GM18867 (cell line): Measurements from ENCODE around the gene ADAMTS2.
"Not testable (repeated sequence)": the region's sequence is repeated elsewhere in the genome, so short reads cannot be mapped to it uniquely, and the experiment has no call there.

ENCODE experiments used
- ATAC-seq: cut with Tn5 transposase; IDR thresholded peaks from one replicate; pipeline ENCODE4 v1.9.1; 2021; ENCODE audit warnings: mild to moderate bottlenecking, moderate library complexity; ENCODE audit not compliant: unreplicated experiment

Gene ADAMTS2

DNA sequence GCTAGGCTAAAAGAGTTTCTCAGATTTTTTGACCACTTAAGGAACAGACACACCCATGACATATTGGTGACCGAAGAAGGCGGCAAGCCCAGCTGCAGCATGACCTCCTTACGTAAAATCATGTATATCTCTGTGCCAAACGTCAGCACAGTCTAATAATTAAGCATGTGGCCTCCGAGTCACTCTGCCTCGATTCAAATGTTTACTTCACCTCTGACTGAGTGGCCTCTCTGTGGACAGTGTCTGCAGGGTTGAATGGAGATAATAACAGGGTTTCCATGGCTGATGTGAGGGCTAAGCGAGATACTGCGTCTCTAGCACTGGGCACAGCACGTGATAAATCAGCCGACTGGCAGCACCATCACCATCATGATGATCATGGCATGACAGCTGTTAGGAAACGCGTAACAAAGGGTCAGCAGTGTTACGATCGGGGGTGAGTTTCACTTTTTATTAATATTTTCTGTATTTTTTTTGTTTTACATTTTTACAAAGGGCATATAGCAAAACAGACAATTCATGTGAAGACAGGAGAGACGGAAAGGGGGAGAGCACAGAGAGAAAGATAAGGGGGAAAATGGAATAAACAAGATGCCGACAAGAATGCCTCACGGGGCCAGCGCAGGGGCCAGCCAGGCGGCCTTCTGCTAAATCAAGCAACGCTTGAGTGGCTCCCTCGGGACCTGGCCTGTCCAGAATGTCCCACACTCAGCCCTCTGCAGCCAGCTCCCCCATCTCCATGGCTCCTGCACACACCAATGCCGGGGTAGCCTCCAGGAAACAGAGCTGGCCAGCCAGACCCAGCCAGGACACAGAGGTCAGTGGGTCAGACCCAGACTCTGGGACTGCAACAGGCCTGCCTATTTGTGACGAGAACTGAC, 60.3 kb downstream of the ADAMTS2 start:
- ATAC-seq: no peak

DNA sequence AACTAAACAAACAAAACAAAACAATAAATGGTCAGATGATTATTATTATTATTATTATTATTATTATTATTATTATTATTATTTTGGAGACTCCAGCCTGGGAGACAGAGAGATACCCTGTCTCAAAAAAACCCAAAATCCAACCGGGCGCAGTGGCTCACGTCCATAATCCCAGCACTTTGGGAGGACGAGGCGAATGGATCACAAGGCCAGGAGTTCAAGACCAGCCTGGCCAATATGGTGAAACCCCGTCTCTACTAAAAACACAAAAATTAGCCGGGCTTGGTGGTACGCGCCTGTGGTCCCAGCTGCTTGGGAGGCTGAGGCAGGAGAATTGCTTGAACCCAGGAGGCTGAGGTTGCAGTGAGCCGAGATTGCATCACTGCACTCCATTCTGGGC, 61.4 kb downstream of the ADAMTS2 start:
- ATAC-seq: not testable (repeated sequence)

DNA sequence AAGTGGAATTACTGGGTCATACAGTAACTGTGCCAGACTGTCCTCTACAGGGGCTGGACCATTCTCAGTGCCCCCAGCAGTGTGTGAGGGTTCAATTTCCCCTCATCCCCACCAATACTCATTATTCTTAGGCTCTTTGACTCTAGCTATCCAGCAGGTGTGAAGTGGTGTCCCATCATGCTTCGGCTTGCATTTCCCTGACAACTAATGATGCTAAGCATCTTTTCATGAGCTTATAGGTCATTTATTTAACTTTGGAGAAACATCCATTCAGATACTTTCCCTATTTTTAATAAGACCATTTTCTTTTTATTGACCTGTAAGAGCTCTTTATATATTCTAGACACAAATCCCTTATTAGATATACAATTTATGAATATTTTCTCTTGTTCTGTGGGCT, 63.6 kb downstream of the ADAMTS2 start:
- no peak for ATAC-seq

GRCh38 chr5:179280095-179280490, 65.2 kb downstream of the ADAMTS2 start:
- ATAC-seq: no peak

DNA sequence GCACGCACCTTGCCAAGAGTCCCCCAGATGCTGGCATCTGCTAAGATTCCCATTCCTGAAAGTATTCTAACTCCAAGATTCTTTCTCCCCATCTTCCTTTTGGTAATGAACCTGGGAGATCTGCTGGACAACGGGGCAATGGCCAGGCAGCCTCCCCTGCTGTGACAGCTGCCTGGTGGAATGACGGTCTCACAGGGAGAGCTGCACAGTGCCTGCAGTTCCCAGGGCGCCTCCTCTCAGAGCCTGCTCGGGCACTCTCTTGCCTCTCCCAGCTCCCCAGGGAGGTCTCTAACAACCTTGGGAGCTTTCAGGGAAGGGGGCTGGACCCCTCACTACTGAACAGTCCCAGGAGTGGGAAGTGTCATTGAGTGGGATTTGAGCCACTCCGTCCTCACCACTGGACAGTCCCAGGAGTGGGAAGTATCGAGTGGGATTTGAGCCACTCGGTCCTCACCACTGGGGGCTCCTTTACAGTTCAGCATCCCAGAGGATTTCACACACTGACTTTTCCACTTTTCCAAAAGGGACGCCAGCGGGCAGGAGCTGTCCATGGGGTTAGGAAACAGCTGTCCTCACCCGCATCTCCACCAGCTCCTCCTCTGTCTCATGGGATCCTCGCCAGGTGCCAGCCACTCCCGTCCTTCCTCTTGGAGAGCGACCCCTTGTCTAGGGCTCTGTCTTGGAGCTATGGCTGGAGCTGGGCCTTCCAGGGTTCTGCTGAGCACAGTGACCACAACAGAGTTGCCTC, 65.7 kb downstream of the ADAMTS2 start:
- no peak for ATAC-seq

GRCh38 chr5:179278546-179278945, 66.7 kb downstream of the ADAMTS2 start:
- no peak for ATAC-seq

DNA sequence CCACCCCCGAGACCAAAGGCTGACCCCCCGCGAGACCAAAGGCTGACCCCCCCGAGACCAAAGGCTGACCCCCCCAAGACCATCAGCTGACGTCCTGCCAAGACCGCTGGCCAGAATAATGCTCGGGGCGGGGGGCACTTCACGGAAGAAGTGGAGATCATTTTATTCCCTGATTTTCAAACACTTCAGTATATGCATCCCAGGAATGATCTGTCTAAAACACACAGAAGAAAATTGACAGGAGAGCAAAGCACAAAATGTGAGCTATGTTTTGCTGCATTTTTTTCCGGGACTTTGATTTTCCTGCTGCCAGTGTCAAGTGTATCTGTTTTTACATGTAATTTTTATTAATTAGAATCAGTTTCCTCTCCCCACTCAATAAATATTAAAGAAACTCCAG, 67.1 kb downstream of the ADAMTS2 start:
- no peak for ATAC-seq

DNA sequence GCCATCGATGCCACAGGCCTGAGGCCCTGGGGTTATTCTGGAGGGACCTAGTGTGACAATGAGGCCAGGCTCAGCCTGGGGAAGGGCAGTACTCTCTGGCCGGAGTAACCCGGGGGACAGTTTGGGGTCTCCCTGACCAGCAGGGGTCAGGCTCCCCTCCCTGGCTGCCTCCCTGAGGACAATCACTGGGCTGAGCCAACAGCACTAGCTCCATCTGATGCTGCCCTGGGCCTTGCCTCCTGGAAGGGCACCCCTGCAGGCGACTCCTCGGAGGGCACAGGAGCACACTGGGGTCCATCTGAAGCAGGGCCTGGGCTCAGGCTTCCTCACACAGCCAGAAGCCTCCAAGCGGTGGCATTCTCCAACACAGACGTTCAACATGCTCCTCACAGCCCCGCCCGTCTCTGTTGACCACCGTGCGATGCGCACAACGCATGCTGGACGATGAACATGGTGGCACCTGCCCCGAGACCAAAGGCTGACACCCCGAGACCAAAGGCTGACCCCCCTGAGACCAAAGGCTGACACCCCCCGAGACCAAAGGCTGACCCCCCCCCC, 68.3 kb downstream of the ADAMTS2 start:
- no peak for ATAC-seq

GRCh38 chr5:179275941-179276837, 69.1 kb downstream of the ADAMTS2 start:
- no peak for ATAC-seq

DNA sequence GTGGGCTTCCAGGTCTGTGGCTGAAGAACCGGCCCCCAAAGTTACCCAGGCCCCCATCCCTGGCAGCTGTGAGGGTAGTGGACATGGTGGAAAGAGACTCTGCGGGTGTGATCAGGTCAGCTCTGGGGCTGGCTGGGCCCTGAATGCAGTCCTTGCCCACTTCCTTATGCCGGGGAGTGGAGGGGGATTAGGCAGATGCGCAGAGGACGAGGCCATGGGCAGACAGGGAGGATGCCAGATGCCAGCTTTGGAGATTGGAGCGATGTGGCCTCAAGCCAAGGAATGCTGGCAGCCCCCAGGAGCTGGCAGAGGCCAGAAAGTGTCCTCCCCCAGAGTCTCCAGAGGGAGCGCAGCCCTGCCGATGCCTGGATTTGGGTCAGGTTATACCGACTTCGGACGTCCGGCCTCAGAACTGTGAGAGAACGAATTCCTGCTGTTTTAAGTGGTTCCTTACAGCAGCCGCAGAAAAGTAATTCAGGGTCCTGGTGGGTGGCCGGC, 69.8 kb downstream of the ADAMTS2 start:
- ATAC-seq: no peak

- ATAC-seq: no peak
These were observed 70.6 kb downstream of the ADAMTS2 start for GRCh38 chr5:179274321-179275315.

- ATAC-seq: no peak
These were observed 71.7 kb downstream of the ADAMTS2 start for GRCh38 chr5:179273441-179274145.

GRCh38 chr5:179273073-179273435, 72.2 kb downstream of the ADAMTS2 start:
- ATAC-seq: no peak

GRCh38 chr5:179272326-179273072, 72.8 kb downstream of the ADAMTS2 start:
- ATAC-seq: no peak

- no peak for ATAC-seq
These were observed 73.4 kb downstream of the ADAMTS2 start for GRCh38 chr5:179271821-179272325.

DNA sequence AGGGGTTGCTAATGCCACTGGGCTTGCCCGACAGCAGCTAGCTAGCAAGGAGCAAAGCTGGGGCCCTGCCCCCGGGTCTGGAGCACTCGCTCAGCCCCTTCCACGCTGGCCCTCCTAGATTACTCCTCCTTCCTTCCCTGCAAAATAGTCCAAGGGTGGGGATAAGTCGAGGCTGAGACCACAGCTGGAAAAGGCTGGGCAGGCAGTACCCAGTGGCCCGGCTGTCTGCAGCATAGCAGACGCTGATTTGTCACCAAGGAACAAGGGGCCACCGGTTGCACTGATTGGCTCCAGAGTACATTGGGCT, 73.9 kb downstream of the ADAMTS2 start:
- no peak for ATAC-seq

DNA sequence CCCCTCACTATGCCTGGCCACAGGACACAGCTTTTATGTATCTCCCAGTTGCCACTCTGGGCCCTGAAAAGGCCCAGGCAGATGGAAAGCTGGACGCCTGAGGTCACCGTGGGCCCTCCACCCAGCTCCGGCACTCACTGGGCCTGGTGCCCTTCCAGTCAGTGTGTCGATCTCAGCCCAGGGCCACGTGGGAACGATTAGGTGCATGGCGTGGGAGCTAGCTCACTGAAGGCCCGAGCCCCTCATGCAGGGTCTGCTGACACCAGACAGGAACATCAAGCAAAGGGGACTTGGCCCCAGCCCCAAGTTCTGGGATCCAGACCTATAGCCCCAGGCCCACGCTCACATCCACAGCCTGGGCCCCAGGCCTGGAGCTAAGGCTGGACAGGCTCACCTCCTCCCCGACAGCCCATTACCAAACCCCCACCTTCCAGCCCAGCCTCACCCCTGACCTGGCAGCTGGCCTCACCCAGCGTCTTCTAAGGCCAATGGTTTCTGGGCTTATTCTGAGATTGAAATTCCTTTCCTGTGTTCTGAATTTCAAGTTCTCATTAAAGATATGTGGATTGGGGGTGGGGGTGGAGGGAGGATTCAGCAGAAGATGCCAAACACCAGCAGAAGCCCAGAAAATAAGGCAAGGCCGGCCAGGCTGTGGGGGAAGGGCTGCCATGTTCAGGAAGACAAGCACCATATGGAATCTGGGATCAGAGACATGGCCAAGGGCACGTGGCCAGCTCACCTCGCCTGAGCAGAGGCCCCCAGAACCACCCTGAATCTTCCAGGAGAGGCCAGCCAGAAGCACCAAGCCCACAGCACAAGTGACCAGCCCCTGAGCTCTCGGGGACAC, 74.5 kb downstream of the ADAMTS2 start:
- ATAC-seq: no peak
